Vagina (tissue), 2 donors: ENCODE data around the gene KCNG1. TPM values are rescaled to one million over a fixed set of nuclear protein-coding genes. Genes with fewer than 3 reads are reported as not detected.

Source experiments
- DNase-seq, 2 donors: peaks; one replicate each; pipeline ENCODE4 v3.0.0-alpha.2; 2017; ENCODE audit errors: extremely low spot score in 2 of 2
- H3K27ac ChIP-seq: fragments of 200-600 bp; sonication (generic); one replicate; pipeline ENCODE4 v1.5.1; 2019
- H3K27me3 ChIP-seq: fragments of 200-600 bp; sonication (generic); one replicate; pipeline ENCODE4 v1.5.1; 2019
- H3K36me3 ChIP-seq, 2 donors: fragments of 200-600 bp; sonication (generic); one replicate each; pipeline ENCODE4 v1.5.1; 2017 to 2019
- H3K4me1 ChIP-seq: fragments of 200-600 bp; sonication (generic); one replicate; pipeline ENCODE4 v1.5.1; 2019
- H3K4me3 ChIP-seq, 2 donors: fragments of 200-600 bp; sonication (generic); 1 replicate in 1 of 2; 2 replicates in 1 of 2; pipeline ENCODE4 v1.5.1; 2016 to 2019
- H3K9me3 ChIP-seq: fragments of 200-600 bp; sonication (generic); one replicate; pipeline ENCODE4 v1.5.1; 2019
- POLR2A ChIP-seq, 2 donors: fragments of 450-650 bp; IDR thresholded peaks; one replicate each; pipeline ENCODE4 v1.6.1; 2017; ENCODE audit warnings: antibody characterized with exemption in 2 of 2, mild to moderate bottlenecking in 2 of 2, moderate library complexity in 2 of 2
- POLR2AphosphoS5 ChIP-seq, 2 donors: sonication (generic); formaldehyde crosslinking; IDR thresholded peaks; one replicate each; pipeline ENCODE4 v1.9.0; 2017; ENCODE audit warnings: antibody characterized with exemption in 2 of 2, mild to moderate bottlenecking in 2 of 2, low read depth in 1 of 2; ENCODE audit not compliant: insufficient read depth in 1 of 2
- intact Hi-C: fragments of 100-400 bp; cut with DNase I; formaldehyde crosslinking; loops from one replicate; pipeline ENCODE4 v1.15.1; 2023
- total RNA-seq: library from RNA; depleted of rRNA; stranded (reverse); fragments of >200 nt; gene quantifications from one replicate; pipeline ENCODE4 v1.2.3, GENCODE V29; 2016
- TF ChIP-seq, protein P1 (sequence below), 3 experiments: fragments of 450-650 bp in 2 of 3; fragments of 200-600 bp in 1 of 3; sonication (generic) in 1 of 3; IDR thresholded peaks; one replicate each; pipeline ENCODE4 v1.5.1; 2017 to 2019; ENCODE audit warnings: antibody characterized with exemption in 3 of 3, mild to moderate bottlenecking in 2 of 3, moderate library complexity in 2 of 3

Gene KCNG1
- total RNA-seq, 1 donor from 2014 or later = 7.9 TPM

DNA sequence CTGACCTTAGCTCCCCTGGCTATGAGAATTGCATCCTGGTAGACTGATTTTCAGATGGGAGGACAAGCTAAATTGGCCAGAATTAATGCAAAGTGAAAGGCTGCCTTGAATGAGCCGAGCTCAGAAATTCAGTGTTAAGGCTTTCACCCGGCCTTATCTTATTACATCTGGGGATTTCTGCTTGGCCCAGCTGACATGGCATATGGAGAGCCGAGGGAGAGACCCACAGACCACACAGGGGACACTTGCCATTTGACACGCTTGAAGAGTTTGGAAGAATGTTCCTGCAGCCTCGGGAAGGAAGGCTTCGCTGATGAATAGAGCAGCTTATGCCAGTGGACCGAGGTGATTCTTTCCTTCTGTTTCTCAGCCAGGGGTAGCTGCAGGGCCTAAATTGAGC, 55.3 kb downstream of the KCNG1 start:
- Histone ChIP-seq H3K27ac (no peak overlapping the region), H3K9me3 (no peaks in the 10 kb centered on the region), H3K27me3 (no peaks in the 10 kb centered on the region), H3K36me3 (no peaks in the 10 kb centered on the region), H3K4me1 (no peaks in the 10 kb centered on the region), H3K4me3 (no peak overlapping the region)
- DNase-seq = no peak
- TF ChIP-seq, protein P1, sequence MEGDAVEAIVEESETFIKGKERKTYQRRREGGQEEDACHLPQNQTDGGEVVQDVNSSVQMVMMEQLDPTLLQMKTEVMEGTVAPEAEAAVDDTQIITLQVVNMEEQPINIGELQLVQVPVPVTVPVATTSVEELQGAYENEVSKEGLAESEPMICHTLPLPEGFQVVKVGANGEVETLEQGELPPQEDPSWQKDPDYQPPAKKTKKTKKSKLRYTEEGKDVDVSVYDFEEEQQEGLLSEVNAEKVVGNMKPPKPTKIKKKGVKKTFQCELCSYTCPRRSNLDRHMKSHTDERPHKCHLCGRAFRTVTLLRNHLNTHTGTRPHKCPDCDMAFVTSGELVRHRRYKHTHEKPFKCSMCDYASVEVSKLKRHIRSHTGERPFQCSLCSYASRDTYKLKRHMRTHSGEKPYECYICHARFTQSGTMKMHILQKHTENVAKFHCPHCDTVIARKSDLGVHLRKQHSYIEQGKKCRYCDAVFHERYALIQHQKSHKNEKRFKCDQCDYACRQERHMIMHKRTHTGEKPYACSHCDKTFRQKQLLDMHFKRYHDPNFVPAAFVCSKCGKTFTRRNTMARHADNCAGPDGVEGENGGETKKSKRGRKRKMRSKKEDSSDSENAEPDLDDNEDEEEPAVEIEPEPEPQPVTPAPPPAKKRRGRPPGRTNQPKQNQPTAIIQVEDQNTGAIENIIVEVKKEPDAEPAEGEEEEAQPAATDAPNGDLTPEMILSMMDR (IDR thresholded peaks at IDR 0.05) = no peak
- TF ChIP-seq POLR2AphosphoS5 (IDR thresholded peaks at IDR 0.05; ENCODE audit: insufficient read depth in 1 of 2, low read depth in 1 of 2) = no peak
- no peak for TF ChIP-seq POLR2A (IDR thresholded peaks at IDR 0.05)
- intact Hi-C loops = no loop called here

DNA sequence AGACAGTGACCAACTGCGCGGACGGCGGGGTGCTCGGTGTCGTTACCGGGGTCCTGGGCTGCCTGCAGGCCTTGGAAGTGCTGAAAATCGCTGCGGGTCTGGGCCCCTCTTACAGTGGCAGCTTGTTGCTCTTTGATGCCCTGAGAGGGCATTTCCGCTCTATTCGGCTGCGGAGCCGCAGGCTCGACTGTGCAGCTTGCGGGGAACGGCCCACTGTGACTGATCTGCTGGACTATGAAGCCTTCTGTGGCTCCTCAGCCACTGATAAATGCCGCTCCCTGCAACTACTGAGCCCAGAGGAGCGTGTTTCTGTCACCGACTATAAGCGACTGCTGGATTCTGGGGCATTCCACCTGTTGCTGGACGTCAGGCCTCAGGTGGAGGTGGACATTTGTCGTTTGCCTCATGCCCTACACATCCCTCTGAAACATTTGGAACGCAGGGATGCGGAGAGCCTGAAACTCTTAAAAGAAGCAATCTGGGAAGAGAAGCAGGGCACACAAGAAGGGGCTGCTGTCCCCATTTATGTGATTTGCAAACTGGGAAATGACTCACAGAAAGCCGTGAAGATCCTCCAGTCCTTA, 63.3 kb downstream of the KCNG1 start:
- TF ChIP-seq, protein P1 (IDR thresholded peaks at IDR 0.05) = no peak
- TF ChIP-seq POLR2AphosphoS5 (IDR thresholded peaks at IDR 0.05; ENCODE audit: insufficient read depth in 1 of 2, low read depth in 1 of 2) = no peak
- TF ChIP-seq POLR2A (IDR thresholded peaks at IDR 0.05) = no peak
- Histone ChIP-seq H3K36me3 (peaks cover 0 to 8% of the 10 kb centered on the region in 2 donors), H3K9me3 (no peaks in the 10 kb centered on the region), H3K4me3 (peak overlapping the region; percentile 88 to 95), H3K27me3 (no peaks in the 10 kb centered on the region), H3K27ac (no peak overlapping the region), H3K4me1 (peaks cover 54% of the 10 kb centered on the region)
- intact Hi-C loops = no loop called here
- DNase-seq = no peak

DNA sequence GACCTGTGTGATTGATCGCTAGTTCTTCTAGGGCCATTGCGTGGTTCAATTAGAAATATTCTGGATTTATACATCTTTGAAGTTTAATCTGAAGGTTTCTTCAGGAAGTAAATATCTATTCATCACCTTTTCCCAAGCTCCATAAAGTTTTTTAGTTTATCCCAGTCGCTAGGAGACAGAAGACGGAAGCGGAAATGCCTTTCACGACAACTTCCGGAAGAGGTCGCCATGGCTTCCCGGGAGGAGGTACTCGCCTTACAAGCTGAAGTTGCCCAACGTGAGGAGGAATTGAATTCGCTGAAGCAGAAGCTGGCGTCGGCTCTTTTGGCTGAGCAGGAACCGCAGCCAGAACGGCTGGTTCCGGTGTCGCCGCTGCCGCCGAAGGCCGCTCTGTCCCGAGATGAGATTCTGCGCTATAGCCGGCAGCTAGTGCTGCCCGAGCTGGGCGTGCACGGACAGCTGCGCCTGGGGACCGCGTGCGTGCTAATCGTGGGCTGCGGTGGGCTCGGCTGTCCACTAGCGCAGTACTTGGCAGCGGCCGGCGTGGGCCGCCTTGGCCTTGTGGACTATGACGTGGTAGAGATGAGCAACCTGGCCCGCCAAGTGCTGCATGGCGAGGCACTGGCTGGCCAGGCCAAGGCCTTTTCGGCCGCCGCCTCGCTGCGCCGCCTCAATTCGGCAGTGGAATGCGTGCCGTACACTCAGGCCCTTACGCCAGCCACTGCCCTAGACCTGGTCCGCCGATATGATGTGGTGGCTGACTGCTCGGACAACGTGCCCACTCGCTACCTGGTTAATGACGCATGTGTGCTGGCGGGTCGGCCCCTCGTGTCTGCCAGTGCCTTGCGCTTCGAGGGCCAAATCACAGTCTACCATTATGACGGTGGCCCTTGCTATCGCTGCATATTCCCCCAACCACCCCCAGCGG, 64.0 kb downstream of the KCNG1 start, which contains the start of gene MOCS3:
MOCS3 (plus strand) TSS at position 204 of the 928 bp plus-strand sequence; CDS start at position 229, 25 bp downstream.
- intact Hi-C loops = no loop called here

DNA sequence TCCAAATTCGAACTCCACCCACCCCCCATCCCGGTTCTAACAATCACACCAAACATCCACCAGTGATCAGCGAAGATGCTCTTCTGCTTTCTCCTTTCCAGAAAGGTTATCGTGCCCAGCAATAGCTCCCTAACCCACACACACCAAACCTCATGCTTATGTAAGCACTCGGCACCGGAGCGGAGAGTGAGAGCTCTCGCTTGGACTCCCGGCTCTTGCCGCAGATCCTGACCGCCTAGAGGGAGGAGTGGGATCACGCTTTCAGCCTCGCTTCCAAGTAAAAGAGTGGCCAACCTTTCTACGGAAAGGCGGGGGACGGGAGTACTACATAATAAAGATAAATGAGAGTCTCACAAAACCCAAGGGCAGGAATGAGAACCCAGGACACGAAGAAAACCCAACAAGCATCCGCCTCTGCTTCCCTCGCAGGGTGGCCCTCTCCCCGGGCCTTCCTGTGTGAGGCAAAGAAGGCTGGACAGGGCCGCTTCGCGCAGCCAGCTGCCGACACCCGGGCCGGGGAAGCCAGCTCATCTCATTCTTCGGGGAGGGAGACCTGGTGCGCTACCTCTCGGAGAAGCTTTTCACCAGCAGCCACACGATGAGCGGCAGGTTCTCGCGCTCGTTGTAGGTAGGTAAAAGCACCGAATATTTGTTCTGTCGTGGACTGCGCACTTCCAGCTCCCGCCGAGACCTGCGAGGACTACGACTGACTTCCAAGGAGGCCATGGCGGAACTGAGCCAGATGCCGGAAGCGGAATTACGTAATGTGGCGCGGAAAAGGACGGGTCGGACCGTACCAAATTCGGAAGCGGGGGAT, 64.9 kb downstream of the KCNG1 start, which contains the start of gene DPM1:
DPM1 (minus strand) TSS at position 735 of the 817 bp plus-strand sequence; CDS start at position 726, 9 bp downstream.
- intact Hi-C loops = no loop called here
- Histone ChIP-seq H3K27ac (peak within 1 kb of the TSS; percentile 90), H3K27me3 (no peaks in the 10 kb centered on the region), H3K36me3 (peaks cover 0 to 8% of the 10 kb centered on the region in 2 donors), H3K9me3 (no peaks in the 10 kb centered on the region), H3K4me3 (peak within 1 kb of the TSS; percentile 88 to 95), H3K4me1 (peaks cover 54% of the 10 kb centered on the region)
- DNase-seq = peak in 1 of 2 donors; percentile 89
- TF ChIP-seq, protein P1 (IDR thresholded peaks at IDR 0.05) = no peak
- TF ChIP-seq POLR2AphosphoS5 (IDR thresholded peaks at IDR 0.05; ENCODE audit: insufficient read depth in 1 of 2, low read depth in 1 of 2) (peak in 1 of 2 donors; percentile 95), POLR2A (IDR thresholded peaks at IDR 0.05) (peak in 1 of 2 donors; percentile 71)

More for the DNA sequence above, 64.0 kb downstream of the KCNG1 start, which contains the start of gene MOCS3:
- H3K9me3 ChIP-seq = no peaks in the 10 kb centered on the region
- H3K4me1 ChIP-seq = peaks cover 54% of the 10 kb centered on the region
- DNase-seq = peak in 1 of 2 donors; percentile 89
- peak within 1 kb of the TSS; percentile 90 for H3K27ac ChIP-seq
- H3K27me3 ChIP-seq = no peaks in the 10 kb centered on the region
- H3K36me3 ChIP-seq = peaks cover 0 to 8% of the 10 kb centered on the region in 2 donors
- H3K4me3 ChIP-seq = peak within 1 kb of the TSS; percentile 88 to 95
- TF ChIP-seq, protein P1 (IDR thresholded peaks at IDR 0.05) = no peak
- TF ChIP-seq POLR2A (IDR thresholded peaks at IDR 0.05) = no peak
- TF ChIP-seq POLR2AphosphoS5 (IDR thresholded peaks at IDR 0.05; ENCODE audit: insufficient read depth in 1 of 2, low read depth in 1 of 2) = peak; percentile 74 to 97
